Mesothelial cell of epicardium (in vitro differentiated cells): Measurements from ENCODE around the gene ELF4. TPM values are rescaled to one million over a fixed set of nuclear protein-coding genes. Genes with fewer than 3 reads are reported as not detected.
A peak's percentile ranks its signal among the peaks of the same experiment; 100 is the strongest.

Source experiments
- DNase-seq, 2 experiments: peaks; one replicate each; pipeline ENCODE4 v3.0.0; 2021; ENCODE audit warnings: low spot score in 2 of 2; ENCODE audit not compliant: unreplicated experiment in 2 of 2
- H3K27ac Mint-ChIP-seq: 2 replicates; pipeline ENCODE4 v1.8.0; 2021; ENCODE audit warnings: mixed read lengths
- H3K27me3 Mint-ChIP-seq: 2 replicates; pipeline ENCODE4 v1.8.0; 2021; ENCODE audit warnings: low read depth, mixed read lengths
- H3K36me3 Mint-ChIP-seq: 2 replicates; pipeline ENCODE4 v1.8.0; 2021; ENCODE audit warnings: mixed read lengths
- H3K4me1 Mint-ChIP-seq: 2 replicates; pipeline ENCODE4 v1.8.0; 2021; ENCODE audit warnings: mixed read lengths
- H3K4me3 Mint-ChIP-seq: 2 replicates; pipeline ENCODE4 v1.8.0; 2021; ENCODE audit warnings: mild to moderate bottlenecking, moderate library complexity, mixed read lengths
- H3K9me3 Mint-ChIP-seq: 2 replicates; pipeline ENCODE4 v1.8.0; 2021; ENCODE audit warnings: mixed read lengths
- total RNA-seq: library from RNA; stranded (reverse); gene quantifications from 3 replicates; pipeline ENCODE4 v1.2.1, GENCODE V29; 2021
- TF ChIP-seq, protein P1 (sequence below): fragments of 200-600 bp; sonication (generic); IDR thresholded peaks from one replicate; pipeline ENCODE4 v1.5.0; 2021; ENCODE audit warnings: antibody characterized with exemption; ENCODE audit not compliant: unreplicated experiment

ELF4 gene
- total RNA-seq, 1 donor from 2014 or later = 22.9 TPM

DNA sequence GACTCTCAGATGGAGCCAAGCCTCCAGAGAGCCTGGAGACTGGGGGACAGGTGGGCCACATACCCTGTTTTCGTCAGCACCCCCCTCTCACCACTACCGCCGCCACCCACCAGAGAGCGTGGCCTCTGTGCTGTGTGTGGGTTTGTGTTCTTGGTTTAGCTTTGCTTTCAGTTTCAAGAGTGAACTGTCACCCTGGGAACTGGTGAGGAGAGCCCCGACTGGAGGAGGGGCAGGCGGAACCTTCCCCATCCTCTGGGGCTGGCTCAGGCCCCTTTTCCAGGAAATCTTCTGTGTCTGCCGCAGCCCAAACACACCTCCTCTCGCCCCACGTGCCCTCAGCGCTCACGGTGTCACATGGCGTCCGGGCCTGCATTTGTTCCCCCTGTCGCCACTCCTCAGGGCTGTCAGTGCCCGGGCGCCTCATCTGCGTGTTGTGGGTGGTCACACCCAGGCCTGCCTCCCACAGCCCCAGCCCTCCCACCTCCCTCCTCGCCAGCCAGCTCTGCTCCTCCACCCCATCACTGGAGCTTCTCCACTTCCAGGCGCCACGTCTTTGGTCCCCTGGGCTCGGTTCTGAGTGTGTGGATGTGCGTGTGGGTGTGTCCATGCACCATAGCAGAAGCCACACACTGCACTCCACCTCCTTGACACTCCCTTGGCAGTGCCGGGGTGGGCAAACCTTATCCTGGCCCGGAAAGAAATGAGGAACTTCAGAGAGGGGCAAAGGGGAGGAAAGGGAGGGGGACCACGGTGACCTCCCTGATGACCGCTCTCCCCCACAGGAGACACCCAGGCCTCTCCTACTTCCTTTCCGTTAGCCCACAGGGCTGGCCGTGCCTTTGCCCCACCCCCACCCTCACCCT, 27.8 kb downstream of the ELF4 start:
- Mint-ChIP-seq H3K4me1 (peaks cover 32% of the 10 kb centered on the region), H3K27ac (no peak overlapping the region), H3K9me3 (no peaks in the 10 kb centered on the region), H3K4me3 (no peak overlapping the region), H3K27me3 (no peaks in the 10 kb centered on the region), H3K36me3 (peaks cover 4% of the 10 kb centered on the region)
- TF ChIP-seq, protein P1, sequence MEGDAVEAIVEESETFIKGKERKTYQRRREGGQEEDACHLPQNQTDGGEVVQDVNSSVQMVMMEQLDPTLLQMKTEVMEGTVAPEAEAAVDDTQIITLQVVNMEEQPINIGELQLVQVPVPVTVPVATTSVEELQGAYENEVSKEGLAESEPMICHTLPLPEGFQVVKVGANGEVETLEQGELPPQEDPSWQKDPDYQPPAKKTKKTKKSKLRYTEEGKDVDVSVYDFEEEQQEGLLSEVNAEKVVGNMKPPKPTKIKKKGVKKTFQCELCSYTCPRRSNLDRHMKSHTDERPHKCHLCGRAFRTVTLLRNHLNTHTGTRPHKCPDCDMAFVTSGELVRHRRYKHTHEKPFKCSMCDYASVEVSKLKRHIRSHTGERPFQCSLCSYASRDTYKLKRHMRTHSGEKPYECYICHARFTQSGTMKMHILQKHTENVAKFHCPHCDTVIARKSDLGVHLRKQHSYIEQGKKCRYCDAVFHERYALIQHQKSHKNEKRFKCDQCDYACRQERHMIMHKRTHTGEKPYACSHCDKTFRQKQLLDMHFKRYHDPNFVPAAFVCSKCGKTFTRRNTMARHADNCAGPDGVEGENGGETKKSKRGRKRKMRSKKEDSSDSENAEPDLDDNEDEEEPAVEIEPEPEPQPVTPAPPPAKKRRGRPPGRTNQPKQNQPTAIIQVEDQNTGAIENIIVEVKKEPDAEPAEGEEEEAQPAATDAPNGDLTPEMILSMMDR = no peak
- DNase-seq = no peak

DNA sequence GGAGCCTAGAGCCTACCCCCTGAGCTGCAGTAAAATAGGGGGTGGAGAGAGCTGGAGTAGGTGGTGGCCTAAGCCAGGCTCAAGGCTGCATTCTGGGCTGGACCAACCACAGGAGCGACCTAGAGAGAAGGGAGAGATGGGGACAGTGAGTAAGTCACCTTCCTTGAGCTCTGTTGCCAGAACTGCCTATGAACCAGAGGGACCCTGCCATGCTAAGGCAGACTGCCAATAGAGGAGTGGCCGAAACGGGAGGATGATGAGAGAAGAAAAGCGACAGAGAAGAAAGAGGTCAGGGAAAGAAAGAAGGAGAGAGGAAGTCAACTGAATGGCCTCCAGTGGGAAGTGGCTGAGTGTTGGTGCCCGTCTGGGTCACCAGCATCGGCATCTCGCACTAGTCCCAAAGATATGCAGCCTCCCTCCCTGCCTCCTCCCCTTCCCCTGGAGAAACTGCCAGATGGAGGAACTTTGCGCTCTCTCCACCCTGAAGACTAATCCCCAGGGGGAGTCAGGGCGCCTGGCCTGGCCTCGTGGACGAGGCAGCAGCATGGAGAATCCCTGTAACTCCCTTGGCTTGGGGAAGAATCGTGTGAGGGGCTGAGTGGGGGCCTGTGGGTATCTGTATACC, 28.8 kb downstream of the ELF4 start:
- H3K4me1 Mint-ChIP-seq = peaks cover 32% of the 10 kb centered on the region
- no peaks in the 10 kb centered on the region for H3K9me3 Mint-ChIP-seq
- TF ChIP-seq, protein P1 = no peak
- H3K27ac Mint-ChIP-seq = peak overlapping the region; percentile 64
- H3K4me3 Mint-ChIP-seq = no peak overlapping the region
- no peaks in the 10 kb centered on the region for H3K27me3 Mint-ChIP-seq
- no peak for DNase-seq
- H3K36me3 Mint-ChIP-seq = peaks cover 7% of the 10 kb centered on the region

DNA sequence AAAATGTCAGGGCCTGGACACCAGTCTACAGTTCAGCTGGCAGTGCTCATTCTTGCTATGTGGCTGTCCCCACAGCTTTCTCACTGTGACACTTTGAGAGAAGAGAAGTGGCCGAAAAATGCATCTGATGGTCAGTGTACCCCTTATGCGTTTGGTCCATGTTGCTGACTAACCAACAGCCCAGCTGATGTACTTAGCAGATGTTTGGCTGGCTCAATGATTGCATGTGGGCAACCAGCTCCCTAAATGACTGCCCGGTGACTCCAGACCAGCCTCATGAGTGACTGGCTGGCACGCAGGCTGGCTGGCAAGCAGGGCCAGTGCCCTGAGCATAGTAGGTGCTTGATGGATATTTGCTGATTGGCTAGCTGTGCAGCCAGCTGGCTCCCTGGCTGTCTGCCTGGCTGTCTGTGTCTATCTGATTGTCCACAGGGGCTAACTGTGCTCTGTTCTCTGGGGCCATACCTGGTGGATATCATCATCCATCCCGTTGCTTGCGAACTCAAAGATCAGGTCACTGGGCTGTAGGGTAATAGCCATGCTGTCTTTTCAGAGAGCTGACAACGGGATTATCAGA, 29.4 kb downstream of the ELF4 start:
- TF ChIP-seq, protein P1 = no peak
- peaks cover 32% of the 10 kb centered on the region for H3K4me1 Mint-ChIP-seq
- H3K4me3 Mint-ChIP-seq = no peak overlapping the region
- no peaks in the 10 kb centered on the region for H3K27me3 Mint-ChIP-seq
- H3K27ac Mint-ChIP-seq = no peak overlapping the region
- DNase-seq = no peak
- peaks cover 8% of the 10 kb centered on the region for H3K36me3 Mint-ChIP-seq
- H3K9me3 Mint-ChIP-seq = peaks cover 1% of the 10 kb centered on the region

DNA sequence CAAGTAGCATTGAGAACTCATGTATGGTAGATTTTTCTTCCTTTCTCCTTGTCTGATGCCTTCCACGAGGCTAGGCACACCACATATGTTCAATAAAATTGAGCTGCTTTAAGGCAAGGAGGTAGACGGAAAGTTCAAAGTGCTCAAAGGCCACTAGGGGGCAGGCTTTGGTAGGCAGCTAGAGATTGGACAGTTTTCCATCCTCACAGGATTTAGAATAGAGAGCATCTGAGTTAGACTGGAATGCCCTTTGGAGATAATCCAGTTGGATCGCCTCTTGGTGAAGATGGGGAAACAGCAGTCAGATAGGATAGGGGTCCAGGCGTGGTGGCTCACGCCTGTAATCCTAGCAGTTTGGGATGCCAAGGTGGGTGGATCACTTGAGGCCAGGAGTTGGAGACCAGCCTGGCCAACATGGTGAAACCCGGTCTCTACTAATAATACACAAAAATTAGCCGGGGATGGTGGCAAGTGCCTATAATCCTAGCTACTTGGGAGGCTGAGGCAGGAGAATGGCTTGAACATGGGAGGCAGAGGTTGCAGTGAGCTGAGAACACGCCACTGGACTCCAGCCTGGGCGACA, 30.4 kb downstream of the ELF4 start:
- Mint-ChIP-seq H3K36me3 (peaks cover 12% of the 10 kb centered on the region), H3K4me3 (no peak overlapping the region), H3K27ac (peak overlapping the region; percentile 16), H3K27me3 (no peaks in the 10 kb centered on the region), H3K9me3 (peaks cover 6% of the 10 kb centered on the region), H3K4me1 (peaks cover 32% of the 10 kb centered on the region)
- DNase-seq = peak in 1 of 2 experiments; percentile 60
- TF ChIP-seq, protein P1 = peak; percentile 79

DNA sequence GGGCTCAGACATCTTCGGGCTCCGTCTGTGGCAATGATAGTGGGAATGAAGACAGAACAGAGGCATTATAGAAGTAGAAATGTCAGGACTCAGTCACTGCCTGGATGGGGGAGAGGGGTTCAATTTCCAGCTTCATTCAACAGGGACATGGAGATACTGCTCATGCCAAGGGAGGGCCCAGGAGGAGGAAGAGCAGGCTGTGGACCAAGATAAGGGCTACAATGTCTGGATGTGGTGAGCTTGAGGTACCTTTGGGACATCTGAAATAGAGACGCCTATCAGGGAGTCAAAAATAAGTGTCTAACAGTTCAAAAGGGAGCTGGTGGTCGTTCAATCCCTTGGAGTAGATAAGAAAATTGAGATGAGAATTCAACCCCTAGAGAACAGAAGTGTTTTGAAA, 34.5 kb downstream of the ELF4 start:
- H3K4me1 Mint-ChIP-seq = no peaks in the 10 kb centered on the region
- DNase-seq = no peak
- no peaks in the 10 kb centered on the region for H3K27me3 Mint-ChIP-seq
- H3K4me3 Mint-ChIP-seq = no peak overlapping the region
- H3K36me3 Mint-ChIP-seq = peaks cover 23% of the 10 kb centered on the region
- H3K27ac Mint-ChIP-seq = no peak overlapping the region
- TF ChIP-seq, protein P1 = no peak
- H3K9me3 Mint-ChIP-seq = peaks cover 6% of the 10 kb centered on the region
